Measurements from ENCODE around the gene OTX1. TPM values are rescaled to one million over a fixed set of nuclear protein-coding genes. Genes with fewer than 3 reads are reported as not detected.

OTX1 gene
- total RNA-seq, 1 donor from 2014 or later, result 0.87 TPM

DNA sequence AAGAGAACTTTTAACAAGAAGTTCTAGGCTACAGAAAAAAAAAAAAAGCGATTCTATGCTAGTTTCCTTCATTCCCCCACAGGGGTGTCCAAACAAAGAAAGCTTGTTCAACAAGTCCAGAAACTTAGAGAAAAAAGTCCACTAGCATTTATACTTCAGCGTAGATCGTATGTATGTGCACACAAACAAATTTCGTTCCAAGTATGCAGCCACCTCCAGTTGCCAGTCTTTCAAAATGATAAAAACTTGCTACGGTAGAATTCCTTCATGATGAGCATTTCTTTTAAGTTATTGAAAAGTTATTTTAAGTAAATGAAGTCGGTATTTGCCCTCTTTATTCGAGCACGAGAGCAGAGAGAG, 3.7 kb upstream of the OTX1 start:
- H3K4me1 Mint-ChIP-seq, result peaks cover 40% of the 10 kb centered on the region

DNA sequence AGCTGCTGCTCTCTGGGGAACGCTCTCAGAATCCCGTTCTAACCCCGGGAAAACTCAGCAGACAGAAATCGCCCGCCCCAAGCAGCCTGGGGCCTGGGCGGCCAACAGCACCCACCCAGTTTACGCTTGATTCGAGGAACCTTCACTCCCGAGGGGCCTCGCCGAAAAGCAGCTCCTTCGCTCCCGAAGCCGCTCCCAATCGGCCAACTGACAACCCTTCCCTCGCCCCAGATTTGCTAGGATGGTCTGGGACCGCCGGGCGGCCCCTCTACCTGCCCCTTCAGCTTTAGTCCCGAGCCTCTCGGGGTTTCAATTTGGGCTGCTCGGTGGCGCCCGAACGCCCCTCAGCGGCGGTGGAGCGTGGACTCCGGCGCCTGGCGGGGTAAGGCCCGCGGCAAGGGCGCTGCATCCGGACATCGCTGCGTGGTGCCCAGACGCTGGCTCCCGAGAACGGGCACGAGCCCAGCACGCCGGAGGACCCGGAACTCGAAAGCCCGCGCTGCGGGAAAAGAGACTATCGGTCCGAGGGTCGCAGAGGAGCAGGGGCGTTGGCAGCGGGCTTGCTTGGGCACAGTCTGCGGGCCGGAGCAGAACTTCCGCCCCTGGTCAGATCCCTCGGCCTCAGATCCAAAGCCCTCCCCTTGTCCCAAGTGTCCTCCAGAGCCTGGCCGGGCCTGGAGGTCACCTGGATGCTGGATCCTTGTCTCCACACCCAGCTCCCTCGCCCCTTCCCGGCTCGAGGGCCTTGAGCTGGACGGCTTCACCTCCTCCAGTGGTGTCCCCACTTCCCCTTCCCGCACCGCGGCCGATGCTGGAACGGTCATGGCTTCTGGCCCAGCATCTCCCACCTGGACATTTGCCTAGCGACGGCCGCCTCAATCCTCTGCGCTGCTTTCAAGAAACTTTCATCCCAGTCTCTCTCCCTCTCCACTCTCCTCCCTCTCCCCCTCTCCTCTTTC, 3.0 kb upstream of the OTX1 start:
- Mint-ChIP-seq H3K4me1 (peaks cover 40% of the 10 kb centered on the region), H3K27ac (peak overlapping the region; percentile 47), H3K4me3 (peak overlapping the region; percentile 79), H3K36me3 (peaks cover 12% of the 10 kb centered on the region), H3K9me3 (no peaks in the 10 kb centered on the region), H3K27me3 (ENCODE audit: low read depth) (peaks cover 88% of the 10 kb centered on the region)
- peak in 1 of 2 experiments; percentile 52 for DNase-seq (ENCODE audit: low spot score in 2 of 2, unreplicated experiment in 2 of 2)
- no peak for TF ChIP-seq CTCF (IDR thresholded peaks at IDR 0.05; ENCODE audit: unreplicated experiment)

More for the DNA sequence above, 3.7 kb upstream of the OTX1 start:
- Mint-ChIP-seq H3K27ac (peak overlapping the region; percentile 47), H3K27me3 (ENCODE audit: low read depth) (peaks cover 82% of the 10 kb centered on the region), H3K4me3 (peak overlapping the region; percentile 57), H3K36me3 (peaks cover 12% of the 10 kb centered on the region), H3K9me3 (no peaks in the 10 kb centered on the region)
- no peak for TF ChIP-seq CTCF (IDR thresholded peaks at IDR 0.05; ENCODE audit: unreplicated experiment)
- DNase-seq (ENCODE audit: low spot score in 2 of 2, unreplicated experiment in 2 of 2), result no peak

DNA sequence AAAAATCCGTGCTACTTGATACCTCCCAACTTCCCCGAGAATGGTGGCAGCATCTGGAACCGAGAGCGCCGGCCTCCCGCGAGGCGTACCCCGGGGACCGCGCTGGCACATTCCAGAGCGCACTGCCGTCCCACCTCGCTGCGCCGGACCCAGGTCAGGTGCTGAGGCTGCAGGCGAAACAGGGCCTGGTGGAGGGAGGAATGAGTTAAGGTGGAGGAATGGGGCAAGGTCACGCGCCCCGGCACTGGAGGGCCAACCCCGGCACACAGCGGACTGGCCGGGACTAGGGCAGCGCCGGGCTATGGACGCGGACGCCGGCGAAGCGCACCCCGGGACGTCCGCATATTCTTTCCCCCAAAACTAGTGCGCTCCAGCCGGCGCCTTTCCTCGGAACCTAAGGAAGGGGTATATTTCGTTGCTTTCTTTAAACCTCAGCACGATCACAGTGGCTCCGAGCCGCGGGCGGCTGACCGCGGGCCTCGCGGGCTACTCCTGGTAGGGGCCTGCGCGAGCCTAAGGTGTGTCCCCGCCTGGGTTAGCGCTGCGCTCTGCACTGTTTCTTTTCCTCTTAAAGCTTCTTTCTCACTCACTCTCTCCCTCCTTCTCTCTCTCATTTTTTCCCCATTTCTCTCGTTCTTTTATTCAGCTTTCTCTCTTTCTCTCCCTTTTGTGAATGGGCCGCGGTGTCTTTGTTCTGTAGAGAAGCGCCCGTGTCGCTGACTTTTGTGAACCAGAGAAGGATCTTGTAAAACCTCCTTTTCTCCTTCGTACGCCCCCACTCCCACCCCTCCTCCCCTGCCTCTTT, 2.1 kb upstream of the OTX1 start:
- Mint-ChIP-seq H3K4me1 (peaks cover 38% of the 10 kb centered on the region), H3K27ac (no peak overlapping the region), H3K9me3 (no peaks in the 10 kb centered on the region), H3K27me3 (ENCODE audit: low read depth) (peaks cover 95% of the 10 kb centered on the region), H3K4me3 (peak overlapping the region; percentile 79), H3K36me3 (peaks cover 12% of the 10 kb centered on the region)
- no peak for TF ChIP-seq CTCF (IDR thresholded peaks at IDR 0.05; ENCODE audit: unreplicated experiment)
- DNase-seq (ENCODE audit: low spot score in 2 of 2, unreplicated experiment in 2 of 2), result peak in 1 of 2 experiments; percentile 56

- DNase-seq (ENCODE audit: low spot score in 2 of 2, unreplicated experiment in 2 of 2), result no peak
- H3K36me3 Mint-ChIP-seq, result peaks cover 12% of the 10 kb centered on the region
- peak overlapping the region; percentile 59 for H3K27ac Mint-ChIP-seq
- peaks cover 35% of the 10 kb centered on the region for H3K4me1 Mint-ChIP-seq
- no peak for TF ChIP-seq CTCF (IDR thresholded peaks at IDR 0.05; ENCODE audit: unreplicated experiment)
- H3K9me3 Mint-ChIP-seq, result no peaks in the 10 kb centered on the region
- peak overlapping the region; percentile 79 for H3K4me3 Mint-ChIP-seq
- peaks cover 96% of the 10 kb centered on the region for H3K27me3 Mint-ChIP-seq (ENCODE audit: low read depth)
These were observed 1.2 kb upstream of the OTX1 start for GRCh38 chr2:63049211-63049969.

DNA sequence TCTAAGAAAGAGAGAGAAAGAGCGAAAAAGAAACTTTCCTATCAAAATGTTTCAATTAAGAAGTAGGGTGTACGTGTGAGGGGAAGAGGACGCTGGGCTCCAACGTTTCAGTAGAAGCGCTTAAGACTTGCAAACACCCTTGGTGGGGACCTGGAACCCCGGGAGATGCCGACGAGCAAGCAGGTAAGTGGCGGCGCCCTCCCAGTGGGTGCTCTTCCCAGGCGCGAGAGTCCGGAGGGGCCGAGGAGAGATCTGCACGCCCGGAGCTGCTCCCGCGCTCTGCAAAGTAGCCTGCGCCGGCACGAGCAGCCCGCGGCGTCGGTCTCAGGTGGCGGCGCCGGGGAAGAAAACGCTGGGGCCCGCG, 678 bp upstream of the OTX1 start:
- Mint-ChIP-seq H3K36me3 (peaks cover 11% of the 10 kb centered on the region), H3K4me3 (peak overlapping the region; percentile 79), H3K27ac (peak overlapping the region; percentile 59), H3K4me1 (peaks cover 35% of the 10 kb centered on the region), H3K27me3 (ENCODE audit: low read depth) (peaks cover 96% of the 10 kb centered on the region), H3K9me3 (no peaks in the 10 kb centered on the region)
- no peak for TF ChIP-seq CTCF (IDR thresholded peaks at IDR 0.05; ENCODE audit: unreplicated experiment)
- no peak for DNase-seq (ENCODE audit: low spot score in 2 of 2, unreplicated experiment in 2 of 2)

Measured in mesothelial cell of epicardium (in vitro differentiated cells).